Vagina (tissue), 2 donors: ENCODE results near the gene DAG1. TPM values are rescaled to one million over a fixed set of nuclear protein-coding genes. Genes with fewer than 3 reads are reported as not detected.
"Not testable (repeated sequence)": the region's sequence is repeated elsewhere in the genome, so short reads cannot be mapped to it uniquely, and the experiment has no call there.

Source experiments
- DNase-seq, 2 donors: peaks; one replicate each; pipeline ENCODE4 v3.0.0-alpha.2; 2017; ENCODE audit errors: extremely low spot score in 2 of 2
- H3K27ac ChIP-seq: fragments of 200-600 bp; sonication (generic); one replicate; pipeline ENCODE4 v1.5.1; 2019
- H3K27me3 ChIP-seq: fragments of 200-600 bp; sonication (generic); one replicate; pipeline ENCODE4 v1.5.1; 2019
- H3K36me3 ChIP-seq, 2 donors: fragments of 200-600 bp; sonication (generic); one replicate each; pipeline ENCODE4 v1.5.1; 2017 to 2019
- H3K4me1 ChIP-seq: fragments of 200-600 bp; sonication (generic); one replicate; pipeline ENCODE4 v1.5.1; 2019
- H3K4me3 ChIP-seq, 2 donors: fragments of 200-600 bp; sonication (generic); 1 replicate in 1 of 2; 2 replicates in 1 of 2; pipeline ENCODE4 v1.5.1; 2016 to 2019
- H3K9me3 ChIP-seq: fragments of 200-600 bp; sonication (generic); one replicate; pipeline ENCODE4 v1.5.1; 2019
- CTCF ChIP-seq, 3 experiments: fragments of 450-650 bp in 2 of 3; fragments of 200-600 bp in 1 of 3; sonication (generic) in 1 of 3; IDR thresholded peaks; one replicate each; pipeline ENCODE4 v1.5.1; 2017 to 2019; ENCODE audit warnings: antibody characterized with exemption in 3 of 3, mild to moderate bottlenecking in 2 of 3, moderate library complexity in 2 of 3
- POLR2A ChIP-seq, 2 donors: fragments of 450-650 bp; IDR thresholded peaks; one replicate each; pipeline ENCODE4 v1.6.1; 2017; ENCODE audit warnings: antibody characterized with exemption in 2 of 2, mild to moderate bottlenecking in 2 of 2, moderate library complexity in 2 of 2
- POLR2AphosphoS5 ChIP-seq, 2 donors: sonication (generic); formaldehyde crosslinking; IDR thresholded peaks; one replicate each; pipeline ENCODE4 v1.9.0; 2017; ENCODE audit warnings: antibody characterized with exemption in 2 of 2, mild to moderate bottlenecking in 2 of 2, low read depth in 1 of 2; ENCODE audit not compliant: insufficient read depth in 1 of 2
- intact Hi-C: fragments of 100-400 bp; cut with DNase I; formaldehyde crosslinking; loops from one replicate; pipeline ENCODE4 v1.15.1; 2023
- total RNA-seq: library from RNA; depleted of rRNA; stranded (reverse); fragments of >200 nt; gene quantifications from one replicate; pipeline ENCODE4 v1.2.3, GENCODE V29; 2016

DAG1 gene
- total RNA-seq, 1 donor from 2014 or later, result 46.7 TPM

- DNase-seq, result no peak
- H3K4me3 ChIP-seq, result no peak overlapping the region
- intact Hi-C loops, result no loop called here
- no peaks in the 10 kb centered on the region for H3K4me1 ChIP-seq
- no peak overlapping the region for H3K27ac ChIP-seq
- H3K36me3 ChIP-seq, result no peaks in the 10 kb centered on the region
- no peaks in the 10 kb centered on the region for H3K27me3 ChIP-seq
- TF ChIP-seq CTCF (IDR thresholded peaks at IDR 0.05), result no peak
- TF ChIP-seq POLR2A (IDR thresholded peaks at IDR 0.05), result no peak
- no peak for TF ChIP-seq POLR2AphosphoS5 (IDR thresholded peaks at IDR 0.05; ENCODE audit: insufficient read depth in 1 of 2, low read depth in 1 of 2)
- no peaks in the 10 kb centered on the region for H3K9me3 ChIP-seq
Measured at GRCh38 chr3:49484471-49484870, 14.4 kb downstream of the DAG1 start.

GRCh38 chr3:49489247-49489646 lies 19.2 kb downstream of the DAG1 start:
- TF ChIP-seq CTCF (IDR thresholded peaks at IDR 0.05), result no peak
- TF ChIP-seq POLR2AphosphoS5 (IDR thresholded peaks at IDR 0.05; ENCODE audit: insufficient read depth in 1 of 2, low read depth in 1 of 2), result no peak
- no peak for TF ChIP-seq POLR2A (IDR thresholded peaks at IDR 0.05)
- intact Hi-C loops, result no loop called here
- DNase-seq, result no peak
- H3K9me3 ChIP-seq, result no peaks in the 10 kb centered on the region
- H3K27ac ChIP-seq, result no peak overlapping the region
- no peaks in the 10 kb centered on the region for H3K4me1 ChIP-seq
- H3K36me3 ChIP-seq, result no peaks in the 10 kb centered on the region
- H3K27me3 ChIP-seq, result no peaks in the 10 kb centered on the region
- H3K4me3 ChIP-seq, result no peak overlapping the region

GRCh38 chr3:49492969-49493368 lies 22.9 kb downstream of the DAG1 start:
- Histone ChIP-seq H3K27me3 (no peaks in the 10 kb centered on the region), H3K4me1 (no peaks in the 10 kb centered on the region), H3K4me3 (no peak overlapping the region), H3K36me3 (no peaks in the 10 kb centered on the region), H3K27ac (no peak overlapping the region), H3K9me3 (no peaks in the 10 kb centered on the region)
- DNase-seq, result no peak
- intact Hi-C loops, result no loop called here
- no peak for TF ChIP-seq POLR2A (IDR thresholded peaks at IDR 0.05)
- TF ChIP-seq CTCF (IDR thresholded peaks at IDR 0.05), result no peak
- no peak for TF ChIP-seq POLR2AphosphoS5 (IDR thresholded peaks at IDR 0.05; ENCODE audit: insufficient read depth in 1 of 2, low read depth in 1 of 2)

- no peaks in the 10 kb centered on the region for H3K4me1 ChIP-seq
Measured at GRCh38 chr3:49493901-49494300, 23.8 kb downstream of the DAG1 start.

GRCh38 chr3:49495023-49495422 lies 25.0 kb downstream of the DAG1 start:
- TF ChIP-seq CTCF (IDR thresholded peaks at IDR 0.05) (no peak), POLR2A (IDR thresholded peaks at IDR 0.05) (no peak), POLR2AphosphoS5 (IDR thresholded peaks at IDR 0.05; ENCODE audit: insufficient read depth in 1 of 2, low read depth in 1 of 2) (no peak)
- Histone ChIP-seq H3K27me3 (no peaks in the 10 kb centered on the region), H3K27ac (no peak overlapping the region), H3K36me3 (no peaks in the 10 kb centered on the region), H3K4me3 (no peak overlapping the region), H3K4me1 (peaks cover 1% of the 10 kb centered on the region), H3K9me3 (no peaks in the 10 kb centered on the region)
- DNase-seq, result no peak
- intact Hi-C loops, result no loop called here

More at GRCh38 chr3:49493901-49494300, 23.8 kb downstream of the DAG1 start:
- DNase-seq, result no peak
- H3K27me3 ChIP-seq, result no peaks in the 10 kb centered on the region
- H3K4me3 ChIP-seq, result no peak overlapping the region
- TF ChIP-seq POLR2AphosphoS5 (IDR thresholded peaks at IDR 0.05; ENCODE audit: insufficient read depth in 1 of 2, low read depth in 1 of 2) (no peak), CTCF (IDR thresholded peaks at IDR 0.05) (no peak), POLR2A (IDR thresholded peaks at IDR 0.05) (no peak)
- H3K27ac ChIP-seq, result no peak overlapping the region
- intact Hi-C loops, result no loop called here
- no peaks in the 10 kb centered on the region for H3K9me3 ChIP-seq
- H3K36me3 ChIP-seq, result no peaks in the 10 kb centered on the region

- peaks cover 20% of the 10 kb centered on the region for H3K4me1 ChIP-seq
- intact Hi-C loops, H3K27ac ChIP-seq, H3K9me3 ChIP-seq, H3K27me3 ChIP-seq, H3K4me3 ChIP-seq, DNase-seq, H3K36me3 ChIP-seq: not testable (repeated sequence)
Measured at GRCh38 chr3:49496845-49497244, 26.8 kb downstream of the DAG1 start.
